ENCODE results near the gene TAF3. TPM values are rescaled to one million over a fixed set of nuclear protein-coding genes. Genes with fewer than 3 reads are reported as not detected.

Gene TAF3
- polyA plus RNA-seq, 1 of the 3 experiments (the other 2 are of a cell fraction) = 2.4 TPM

- peaks cover 0 to 5% of the 10 kb centered on the region in 2 experiments; a peak in 1 of 4 replicates for H3K4me1 ChIP-seq (ENCODE audit: control insufficient read depth in 1 of 2, insufficient read depth in 2 of 2, low read depth in 1 of 2, low read length in 1 of 2)
- H3K27ac ChIP-seq (ENCODE audit: low read depth in 2 of 2, low read length in 1 of 2) = no peak overlapping the region
- TF ChIP-seq TEAD4 (IDR thresholded peaks at IDR 0.05; ENCODE audit: borderline replicate concordance, insufficient read depth) (no peak), CHD2 (IDR thresholded peaks at IDR 0.05; ENCODE audit: low read length, partially characterized antibody) (no peak), JUND (IDR thresholded peaks at IDR 0.05) (no peak), FOSL2 (IDR thresholded peaks at IDR 0.05; ENCODE audit: borderline replicate concordance, low read depth) (no peak), GABPA (IDR thresholded peaks at IDR 0.05; ENCODE audit: low read depth) (no peak), ZBTB33 (IDR thresholded peaks at IDR 0.05; ENCODE audit: borderline replicate concordance, low read depth) (no peak), EZH2phosphoT487 (IDR thresholded peaks at IDR 0.05; ENCODE audit: borderline replicate concordance, low read depth) (no peak), RXRA (IDR thresholded peaks at IDR 0.05; ENCODE audit: borderline replicate concordance, low read depth) (no peak), RCOR1 (IDR thresholded peaks at IDR 0.05; ENCODE audit: low read length) (no peak), MXI1 (IDR thresholded peaks at IDR 0.05; ENCODE audit: low read depth, low read length) (no peak)
- TF ChIP-seq, protein P1, sequence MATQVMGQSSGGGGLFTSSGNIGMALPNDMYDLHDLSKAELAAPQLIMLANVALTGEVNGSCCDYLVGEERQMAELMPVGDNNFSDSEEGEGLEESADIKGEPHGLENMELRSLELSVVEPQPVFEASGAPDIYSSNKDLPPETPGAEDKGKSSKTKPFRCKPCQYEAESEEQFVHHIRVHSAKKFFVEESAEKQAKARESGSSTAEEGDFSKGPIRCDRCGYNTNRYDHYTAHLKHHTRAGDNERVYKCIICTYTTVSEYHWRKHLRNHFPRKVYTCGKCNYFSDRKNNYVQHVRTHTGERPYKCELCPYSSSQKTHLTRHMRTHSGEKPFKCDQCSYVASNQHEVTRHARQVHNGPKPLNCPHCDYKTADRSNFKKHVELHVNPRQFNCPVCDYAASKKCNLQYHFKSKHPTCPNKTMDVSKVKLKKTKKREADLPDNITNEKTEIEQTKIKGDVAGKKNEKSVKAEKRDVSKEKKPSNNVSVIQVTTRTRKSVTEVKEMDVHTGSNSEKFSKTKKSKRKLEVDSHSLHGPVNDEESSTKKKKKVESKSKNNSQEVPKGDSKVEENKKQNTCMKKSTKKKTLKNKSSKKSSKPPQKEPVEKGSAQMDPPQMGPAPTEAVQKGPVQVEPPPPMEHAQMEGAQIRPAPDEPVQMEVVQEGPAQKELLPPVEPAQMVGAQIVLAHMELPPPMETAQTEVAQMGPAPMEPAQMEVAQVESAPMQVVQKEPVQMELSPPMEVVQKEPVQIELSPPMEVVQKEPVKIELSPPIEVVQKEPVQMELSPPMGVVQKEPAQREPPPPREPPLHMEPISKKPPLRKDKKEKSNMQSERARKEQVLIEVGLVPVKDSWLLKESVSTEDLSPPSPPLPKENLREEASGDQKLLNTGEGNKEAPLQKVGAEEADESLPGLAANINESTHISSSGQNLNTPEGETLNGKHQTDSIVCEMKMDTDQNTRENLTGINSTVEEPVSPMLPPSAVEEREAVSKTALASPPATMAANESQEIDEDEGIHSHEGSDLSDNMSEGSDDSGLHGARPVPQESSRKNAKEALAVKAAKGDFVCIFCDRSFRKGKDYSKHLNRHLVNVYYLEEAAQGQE (IDR thresholded peaks at IDR 0.05; ENCODE audit: low read depth, low read length) = no peak
- H3K27me3 ChIP-seq (ENCODE audit: insufficient read depth) = no peaks in the 10 kb centered on the region
- no peak overlapping the region for H2AFZ ChIP-seq (ENCODE audit: low read depth)
- no peak for DNase-seq
- no peaks in the 10 kb centered on the region for H3K9me2 ChIP-seq
- no peaks in the 10 kb centered on the region for H4K20me1 ChIP-seq (ENCODE audit: insufficient read depth)
- H3K36me3 ChIP-seq (replicated peaks in 1 of 2; ENCODE audit: control insufficient read depth in 1 of 2, insufficient read depth in 2 of 2, low read length in 1 of 2) = peaks cover 14 to 20% of the 10 kb centered on the region in 2 experiments
- no peaks in the 10 kb centered on the region for H3K9me3 ChIP-seq
- no peaks in the 10 kb centered on the region for H3K79me2 ChIP-seq (ENCODE audit: insufficient read depth)
- no peak overlapping the region for H3K4me2 ChIP-seq
- H3K9ac ChIP-seq = no peak overlapping the region
- no peak overlapping the region for H3K4me3 ChIP-seq (ENCODE audit: low read depth in 2 of 2, low read length in 1 of 2)
- peaks cover 7% of the 10 kb centered on the region for H3F3A ChIP-seq (replicated peaks; ENCODE audit: insufficient read depth)
- ChIA-PET CTCF (no interaction called here), POLR2A (no interaction called here)
- 98% methylated on average over 10 of the region's 10 CpGs for WGBS (ENCODE audit: low lambda C conversion rate)
Observed at GRCh38 chr10:8013619-8014018, 195.3 kb downstream of the TAF3 start.

GRCh38 chr10:8014649-8015048, 196.3 kb downstream of the TAF3 start:
- H4K20me1 ChIP-seq (ENCODE audit: insufficient read depth) = no peaks in the 10 kb centered on the region
- H3K27ac ChIP-seq (ENCODE audit: low read depth in 2 of 2, low read length in 1 of 2) = no peak overlapping the region
- no peak overlapping the region for H2AFZ ChIP-seq (ENCODE audit: low read depth)
- no peaks in the 10 kb centered on the region for H3K9me3 ChIP-seq
- WGBS (ENCODE audit: low lambda C conversion rate) = 94% methylated on average over 15 of the region's 16 CpGs
- H3K9ac ChIP-seq = no peak overlapping the region
- H3K27me3 ChIP-seq (ENCODE audit: insufficient read depth) = no peaks in the 10 kb centered on the region
- no peak for DNase-seq
- H3K4me3 ChIP-seq (ENCODE audit: low read depth in 2 of 2, low read length in 1 of 2) = no peak overlapping the region
- no peaks in the 10 kb centered on the region for H3K9me2 ChIP-seq
- peaks cover 7% of the 10 kb centered on the region for H3F3A ChIP-seq (replicated peaks; ENCODE audit: insufficient read depth)
- POLR2A ChIA-PET = no interaction called here
- no peak overlapping the region for H3K4me2 ChIP-seq
- peaks cover 0 to 5% of the 10 kb centered on the region in 2 experiments; a peak in 1 of 4 replicates for H3K4me1 ChIP-seq (ENCODE audit: control insufficient read depth in 1 of 2, insufficient read depth in 2 of 2, low read depth in 1 of 2, low read length in 1 of 2)
- peaks cover 14 to 20% of the 10 kb centered on the region in 2 experiments for H3K36me3 ChIP-seq (replicated peaks in 1 of 2; ENCODE audit: control insufficient read depth in 1 of 2, insufficient read depth in 2 of 2, low read length in 1 of 2)
- no peaks in the 10 kb centered on the region for H3K79me2 ChIP-seq (ENCODE audit: insufficient read depth)
- CTCF ChIA-PET = no interaction called here
- TF ChIP-seq NFIC (IDR thresholded peaks at IDR 0.05; ENCODE audit: borderline replicate concordance) (no peak), RXRA (IDR thresholded peaks at IDR 0.05; ENCODE audit: borderline replicate concordance, low read depth) (no peak), EP300 (IDR thresholded peaks at IDR 0.05; ENCODE audit: borderline replicate concordance in 1 of 2, low read depth in 1 of 2, low read length in 1 of 2) (no peak), MEF2A (IDR thresholded peaks at IDR 0.05; ENCODE audit: borderline replicate concordance, low read depth) (no peak), RCOR1 (IDR thresholded peaks at IDR 0.05; ENCODE audit: low read length) (no peak), MXI1 (IDR thresholded peaks at IDR 0.05; ENCODE audit: low read depth, low read length) (no peak), ZBTB33 (IDR thresholded peaks at IDR 0.05; ENCODE audit: borderline replicate concordance, low read depth) (no peak), ELF1 (IDR thresholded peaks at IDR 0.05) (no peak)
- TF ChIP-seq, protein P2, sequence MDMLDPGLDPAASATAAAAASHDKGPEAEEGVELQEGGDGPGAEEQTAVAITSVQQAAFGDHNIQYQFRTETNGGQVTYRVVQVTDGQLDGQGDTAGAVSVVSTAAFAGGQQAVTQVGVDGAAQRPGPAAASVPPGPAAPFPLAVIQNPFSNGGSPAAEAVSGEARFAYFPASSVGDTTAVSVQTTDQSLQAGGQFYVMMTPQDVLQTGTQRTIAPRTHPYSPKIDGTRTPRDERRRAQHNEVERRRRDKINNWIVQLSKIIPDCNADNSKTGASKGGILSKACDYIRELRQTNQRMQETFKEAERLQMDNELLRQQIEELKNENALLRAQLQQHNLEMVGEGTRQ (IDR thresholded peaks at IDR 0.05; ENCODE audit: borderline replicate concordance, low read depth, low read length) = no peak
- TF ChIP-seq, protein P3, sequence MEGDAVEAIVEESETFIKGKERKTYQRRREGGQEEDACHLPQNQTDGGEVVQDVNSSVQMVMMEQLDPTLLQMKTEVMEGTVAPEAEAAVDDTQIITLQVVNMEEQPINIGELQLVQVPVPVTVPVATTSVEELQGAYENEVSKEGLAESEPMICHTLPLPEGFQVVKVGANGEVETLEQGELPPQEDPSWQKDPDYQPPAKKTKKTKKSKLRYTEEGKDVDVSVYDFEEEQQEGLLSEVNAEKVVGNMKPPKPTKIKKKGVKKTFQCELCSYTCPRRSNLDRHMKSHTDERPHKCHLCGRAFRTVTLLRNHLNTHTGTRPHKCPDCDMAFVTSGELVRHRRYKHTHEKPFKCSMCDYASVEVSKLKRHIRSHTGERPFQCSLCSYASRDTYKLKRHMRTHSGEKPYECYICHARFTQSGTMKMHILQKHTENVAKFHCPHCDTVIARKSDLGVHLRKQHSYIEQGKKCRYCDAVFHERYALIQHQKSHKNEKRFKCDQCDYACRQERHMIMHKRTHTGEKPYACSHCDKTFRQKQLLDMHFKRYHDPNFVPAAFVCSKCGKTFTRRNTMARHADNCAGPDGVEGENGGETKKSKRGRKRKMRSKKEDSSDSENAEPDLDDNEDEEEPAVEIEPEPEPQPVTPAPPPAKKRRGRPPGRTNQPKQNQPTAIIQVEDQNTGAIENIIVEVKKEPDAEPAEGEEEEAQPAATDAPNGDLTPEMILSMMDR (IDR thresholded peaks at IDR 0.05) = no peak
